ENCODE results near the gene ASB10. TPM values are rescaled to one million over a fixed set of nuclear protein-coding genes. Genes with fewer than 3 reads are reported as not detected.

The ASB10 gene
- total RNA-seq, 1 donor from 2014 or later: not detected

GRCh38 chr7:151135525-151135845 is 51.6 kb downstream of the ASB10 start:
- DNase-seq (ENCODE audit: low spot score in 2 of 2): no peak

GRCh38 chr7:151134743-151135524 is 52.1 kb downstream of the ASB10 start:
- H3K9me3 ChIP-seq: no peaks in the 10 kb centered on the region
- H3K27ac ChIP-seq: no peak overlapping the region
- intact Hi-C loops (cut with DNase I): no loop called here
- H3K4me1 ChIP-seq: no peaks in the 10 kb centered on the region
- H3K4me3 ChIP-seq: no peak overlapping the region
- TF ChIP-seq, protein P1, sequence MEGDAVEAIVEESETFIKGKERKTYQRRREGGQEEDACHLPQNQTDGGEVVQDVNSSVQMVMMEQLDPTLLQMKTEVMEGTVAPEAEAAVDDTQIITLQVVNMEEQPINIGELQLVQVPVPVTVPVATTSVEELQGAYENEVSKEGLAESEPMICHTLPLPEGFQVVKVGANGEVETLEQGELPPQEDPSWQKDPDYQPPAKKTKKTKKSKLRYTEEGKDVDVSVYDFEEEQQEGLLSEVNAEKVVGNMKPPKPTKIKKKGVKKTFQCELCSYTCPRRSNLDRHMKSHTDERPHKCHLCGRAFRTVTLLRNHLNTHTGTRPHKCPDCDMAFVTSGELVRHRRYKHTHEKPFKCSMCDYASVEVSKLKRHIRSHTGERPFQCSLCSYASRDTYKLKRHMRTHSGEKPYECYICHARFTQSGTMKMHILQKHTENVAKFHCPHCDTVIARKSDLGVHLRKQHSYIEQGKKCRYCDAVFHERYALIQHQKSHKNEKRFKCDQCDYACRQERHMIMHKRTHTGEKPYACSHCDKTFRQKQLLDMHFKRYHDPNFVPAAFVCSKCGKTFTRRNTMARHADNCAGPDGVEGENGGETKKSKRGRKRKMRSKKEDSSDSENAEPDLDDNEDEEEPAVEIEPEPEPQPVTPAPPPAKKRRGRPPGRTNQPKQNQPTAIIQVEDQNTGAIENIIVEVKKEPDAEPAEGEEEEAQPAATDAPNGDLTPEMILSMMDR (IDR thresholded peaks at IDR 0.05): no peak
- DNase-seq (ENCODE audit: low spot score in 2 of 2): no peak
- no peaks in the 10 kb centered on the region for H3K27me3 ChIP-seq
- H3K36me3 ChIP-seq: peaks cover 51 to 92% of the 10 kb centered on the region in 2 donors

More at GRCh38 chr7:151135525-151135845, 51.6 kb downstream of the ASB10 start:
- Histone ChIP-seq H3K27me3 (no peaks in the 10 kb centered on the region), H3K27ac (no peak overlapping the region), H3K9me3 (no peaks in the 10 kb centered on the region), H3K36me3 (peaks cover 49 to 92% of the 10 kb centered on the region in 2 donors), H3K4me3 (no peak overlapping the region), H3K4me1 (no peaks in the 10 kb centered on the region)
- intact Hi-C loops (cut with DNase I): no loop called here
- TF ChIP-seq, protein P1 (IDR thresholded peaks at IDR 0.05): no peak

GRCh38 chr7:151133986-151134742 is 52.9 kb downstream of the ASB10 start:
- no peak overlapping the region for H3K27ac ChIP-seq
- H3K4me1 ChIP-seq: no peaks in the 10 kb centered on the region
- intact Hi-C loops (cut with DNase I): no loop called here
- H3K36me3 ChIP-seq: peaks cover 59 to 94% of the 10 kb centered on the region in 2 donors
- no peaks in the 10 kb centered on the region for H3K9me3 ChIP-seq
- DNase-seq (ENCODE audit: low spot score in 2 of 2): no peak
- no peaks in the 10 kb centered on the region for H3K27me3 ChIP-seq
- H3K4me3 ChIP-seq: no peak overlapping the region
- TF ChIP-seq, protein P1 (IDR thresholded peaks at IDR 0.05): no peak

- no peak for DNase-seq (ENCODE audit: low spot score in 2 of 2)
- Histone ChIP-seq H3K27ac (no peak overlapping the region), H3K27me3 (no peaks in the 10 kb centered on the region), H3K36me3 (peaks cover 66 to 100% of the 10 kb centered on the region in 2 donors), H3K9me3 (no peaks in the 10 kb centered on the region), H3K4me1 (no peaks in the 10 kb centered on the region), H3K4me3 (no peak overlapping the region)
- TF ChIP-seq, protein P1 (IDR thresholded peaks at IDR 0.05): no peak
- intact Hi-C loops (cut with DNase I): no loop called here
Measured at GRCh38 chr7:151133266-151133985, 53.6 kb downstream of the ASB10 start.

DNA sequence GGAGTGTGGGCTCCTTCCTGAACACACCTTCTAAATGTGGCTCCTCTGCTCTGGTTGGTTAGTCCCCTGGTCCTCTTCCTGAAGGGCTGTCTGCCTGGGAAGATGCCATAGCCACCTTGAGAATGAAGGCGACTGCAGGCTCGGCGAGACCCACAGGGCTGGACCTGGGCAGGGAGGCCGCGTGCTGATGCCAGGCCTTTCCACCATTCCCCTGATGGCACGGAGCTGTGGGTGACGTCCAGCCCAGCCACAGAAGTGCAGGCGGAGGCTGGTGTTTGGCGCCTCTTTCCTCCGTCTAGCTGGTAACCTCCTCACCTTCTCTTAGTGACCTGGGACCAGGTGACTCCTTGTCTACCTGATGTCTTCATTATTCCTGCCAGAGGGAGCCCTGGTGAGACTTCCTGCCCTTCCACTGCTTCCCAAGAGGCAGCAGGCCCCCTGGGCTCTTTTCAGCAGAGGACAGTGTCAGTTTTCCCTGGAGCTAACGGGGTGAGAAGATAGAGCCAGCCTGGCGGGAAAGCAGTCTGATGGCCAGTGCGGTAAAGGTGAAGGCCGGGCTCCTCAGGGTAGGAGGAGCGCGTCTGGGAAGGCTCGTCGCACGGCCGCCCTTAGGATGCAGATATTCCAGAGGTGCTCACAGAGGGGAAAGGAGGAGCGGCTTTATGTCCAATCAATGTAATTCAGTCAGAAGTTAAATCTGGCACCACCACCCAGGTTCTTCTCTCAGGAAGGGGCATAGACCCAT is 54.4 kb downstream of the ASB10 start:
- intact Hi-C loops (cut with DNase I): no loop called here
- Histone ChIP-seq H3K27me3 (no peaks in the 10 kb centered on the region), H3K4me1 (no peaks in the 10 kb centered on the region), H3K4me3 (no peak overlapping the region), H3K36me3 (peaks cover 64 to 96% of the 10 kb centered on the region in 2 donors), H3K27ac (no peak overlapping the region), H3K9me3 (no peaks in the 10 kb centered on the region)
- TF ChIP-seq, protein P1 (IDR thresholded peaks at IDR 0.05): no peak
- DNase-seq (ENCODE audit: low spot score in 2 of 2): no peak
